GM19395 (cell line): ENCODE results near the gene TIGAR.
A peak's percentile ranks its signal among the peaks of the same experiment; 100 is the strongest.

Experiments
- ATAC-seq: cut with Tn5 transposase; IDR thresholded peaks from one replicate; pipeline ENCODE4 v1.9.1; 2021; ENCODE audit warnings: mild to moderate bottlenecking, moderate library complexity; ENCODE audit not compliant: unreplicated experiment

Gene TIGAR, protein sequence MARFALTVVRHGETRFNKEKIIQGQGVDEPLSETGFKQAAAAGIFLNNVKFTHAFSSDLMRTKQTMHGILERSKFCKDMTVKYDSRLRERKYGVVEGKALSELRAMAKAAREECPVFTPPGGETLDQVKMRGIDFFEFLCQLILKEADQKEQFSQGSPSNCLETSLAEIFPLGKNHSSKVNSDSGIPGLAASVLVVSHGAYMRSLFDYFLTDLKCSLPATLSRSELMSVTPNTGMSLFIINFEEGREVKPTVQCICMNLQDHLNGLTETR

DNA sequence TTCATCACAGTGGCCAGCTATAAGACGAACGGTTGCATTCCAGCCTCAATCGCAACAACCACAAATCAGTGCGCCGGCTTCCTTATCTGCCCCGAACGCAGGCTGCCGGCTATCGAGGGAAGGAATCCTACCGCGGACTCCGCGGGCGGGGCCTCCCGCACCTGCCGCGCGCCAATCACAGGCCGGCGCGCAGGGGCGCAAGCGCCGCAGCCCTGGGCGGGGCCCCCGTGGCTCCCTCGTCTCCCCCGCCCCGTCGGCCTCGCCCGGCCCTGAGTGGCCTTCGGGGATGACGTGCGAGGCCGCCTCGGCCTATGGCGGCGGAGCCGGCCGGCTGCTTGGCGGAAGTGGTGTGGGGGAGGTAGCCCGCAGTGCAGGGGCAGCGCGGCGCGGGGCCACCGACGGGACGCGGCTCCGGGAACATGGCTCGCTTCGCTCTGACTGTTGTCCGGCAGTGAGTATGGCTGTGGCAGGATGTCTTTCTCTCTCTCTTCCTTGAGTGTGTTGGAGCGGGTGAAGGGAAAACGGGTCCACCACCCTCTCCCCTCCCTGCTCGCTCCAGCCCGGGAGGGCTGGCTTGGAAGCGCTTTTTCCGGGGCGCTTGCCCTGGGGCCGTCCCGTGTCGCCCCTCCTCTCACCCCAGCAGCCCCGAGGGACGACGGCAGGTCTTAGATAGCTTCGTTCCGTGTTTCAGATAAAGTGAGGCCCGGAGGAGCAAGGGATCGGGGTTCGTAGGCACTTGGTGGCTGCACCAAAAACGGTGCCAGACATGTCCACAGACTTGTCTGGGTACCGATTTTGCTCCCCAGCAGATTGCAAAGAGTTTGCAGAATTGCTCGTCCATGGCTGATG is at the start of gene TIGAR:
TSS of gene TIGAR (plus strand) at position 361 of the 849 bp plus-strand sequence. CDS start at position 420, 59 bp downstream.
- peak; percentile 94 for ATAC-seq

DNA sequence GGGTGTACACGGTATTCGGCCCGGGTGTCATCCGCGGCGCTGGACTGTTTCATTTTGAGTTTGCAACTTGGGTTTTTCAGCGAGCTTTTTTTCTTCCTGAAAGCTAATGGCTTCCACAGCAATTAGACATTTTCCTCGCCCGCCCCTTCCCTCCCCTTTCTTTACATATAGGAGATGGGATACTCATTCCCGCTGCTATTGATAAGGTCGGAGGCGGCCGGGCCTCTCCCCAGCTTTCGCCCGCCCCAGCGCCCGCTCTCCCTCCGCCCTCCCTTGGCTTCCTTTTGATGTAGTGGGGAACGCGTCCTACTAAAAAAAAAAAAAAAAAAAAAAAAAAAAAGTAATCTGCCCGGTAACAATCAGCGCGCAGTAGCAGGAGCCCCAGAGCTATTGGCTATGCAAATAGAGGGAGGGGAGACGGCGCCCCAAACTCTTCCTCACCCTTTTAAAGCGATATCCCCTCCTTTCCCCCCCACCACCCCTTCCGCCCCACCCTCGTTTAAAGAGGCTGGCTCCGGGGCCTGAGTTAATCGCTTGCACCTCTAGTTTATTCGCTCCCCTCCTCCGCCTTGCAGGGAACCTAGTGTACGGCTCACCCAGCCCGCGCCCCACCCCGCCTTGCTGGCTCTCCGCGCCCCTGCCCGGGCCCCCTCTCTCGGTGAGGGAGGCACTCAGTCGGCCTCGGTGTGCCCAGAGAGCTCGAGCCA is 49.1 kb upstream of the TIGAR start:
- ATAC-seq = peak; percentile 42

DNA sequence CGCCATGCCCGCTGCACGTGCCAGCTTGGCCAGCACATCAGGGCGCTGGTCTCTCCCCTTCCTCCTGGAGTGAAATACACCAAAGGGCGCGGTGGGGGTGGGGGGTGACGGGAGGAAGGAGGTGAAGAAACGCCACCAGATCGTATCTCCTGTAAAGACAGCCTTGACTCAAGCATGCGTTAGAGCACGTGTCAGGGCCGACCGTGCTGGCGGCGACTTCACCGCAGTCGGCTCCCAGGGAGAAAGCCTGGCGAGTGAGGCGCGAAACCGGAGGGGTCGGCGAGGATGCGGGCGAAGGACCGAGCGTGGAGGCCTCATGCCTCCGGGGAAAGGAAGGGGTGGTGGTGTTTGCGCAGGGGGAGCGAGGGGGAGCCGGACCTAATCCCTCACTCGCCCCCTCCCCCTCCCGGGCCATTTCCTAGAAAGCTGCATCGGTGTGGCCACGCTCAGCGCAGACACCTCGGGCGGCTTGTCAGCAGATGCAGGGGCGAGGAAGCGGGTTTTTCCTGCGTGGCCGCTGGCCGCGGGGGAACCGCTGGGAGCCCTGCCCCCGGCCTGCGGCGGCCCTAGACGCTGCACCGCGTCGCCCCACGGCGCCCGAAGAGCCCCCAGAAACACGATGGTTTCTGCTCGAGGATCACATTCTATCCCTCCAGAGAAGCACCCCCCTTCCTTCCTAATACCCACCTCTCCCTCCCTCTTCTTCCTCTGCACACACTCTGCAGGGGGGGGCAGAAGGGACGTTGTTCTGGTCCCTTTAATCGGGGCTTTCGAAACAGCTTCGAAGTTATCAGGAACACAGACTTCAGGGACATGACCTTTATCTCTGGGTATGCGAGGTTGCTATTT is 48.4 kb upstream of the TIGAR start:
- peak; percentile 9 for ATAC-seq

DNA sequence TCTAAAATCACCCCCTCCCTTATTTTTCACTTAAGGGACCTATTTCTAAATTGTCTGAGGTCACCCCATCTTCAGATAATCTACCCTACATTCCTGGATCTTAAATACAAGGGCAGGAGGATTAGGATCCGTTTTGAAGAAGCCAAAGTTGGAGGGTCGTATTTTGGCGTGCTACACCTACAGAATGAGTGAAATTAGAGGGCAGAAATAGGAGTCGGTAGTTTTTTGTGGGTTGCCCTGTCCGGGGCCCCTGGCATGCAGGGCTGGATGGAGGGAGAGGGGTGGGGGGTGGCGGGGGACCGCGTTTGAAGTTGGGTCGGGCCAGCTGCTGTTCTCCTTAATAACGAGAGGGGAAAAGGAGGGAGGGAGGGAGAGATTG is 47.8 kb upstream of the TIGAR start:
- ATAC-seq = no peak

DNA sequence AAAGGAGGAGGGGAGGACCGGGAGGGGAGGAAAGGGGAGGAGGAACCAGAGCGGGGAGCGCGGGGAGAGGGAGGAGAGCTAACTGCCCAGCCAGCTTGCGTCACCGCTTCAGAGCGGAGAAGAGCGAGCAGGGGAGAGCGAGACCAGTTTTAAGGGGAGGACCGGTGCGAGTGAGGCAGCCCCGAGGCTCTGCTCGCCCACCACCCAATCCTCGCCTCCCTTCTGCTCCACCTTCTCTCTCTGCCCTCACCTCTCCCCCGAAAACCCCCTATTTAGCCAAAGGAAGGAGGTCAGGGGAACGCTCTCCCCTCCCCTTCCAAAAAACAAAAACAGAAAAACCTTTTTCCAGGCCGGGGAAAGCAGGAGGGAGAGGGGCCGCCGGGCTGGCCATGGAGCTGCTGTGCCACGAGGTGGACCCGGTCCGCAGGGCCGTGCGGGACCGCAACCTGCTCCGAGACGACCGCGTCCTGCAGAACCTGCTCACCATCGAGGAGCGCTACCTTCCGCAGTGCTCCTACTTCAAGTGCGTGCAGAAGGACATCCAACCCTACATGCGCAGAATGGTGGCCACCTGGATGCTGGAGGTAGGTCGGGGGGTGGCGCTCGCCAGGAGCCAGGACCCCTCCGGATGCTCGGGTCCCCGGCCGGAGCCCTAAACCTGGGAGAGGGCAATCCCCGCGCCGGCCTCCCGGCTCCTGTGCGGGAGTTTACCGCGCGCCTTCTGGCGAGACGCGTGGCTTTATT is 47.2 kb upstream of the TIGAR start, which contains the start of gene CCND2:
TSS of gene CCND2 (plus strand) at position 111 of the 744 bp plus-strand sequence. CDS start at position 390, 279 bp downstream.
- peak; percentile 26 for ATAC-seq

DNA sequence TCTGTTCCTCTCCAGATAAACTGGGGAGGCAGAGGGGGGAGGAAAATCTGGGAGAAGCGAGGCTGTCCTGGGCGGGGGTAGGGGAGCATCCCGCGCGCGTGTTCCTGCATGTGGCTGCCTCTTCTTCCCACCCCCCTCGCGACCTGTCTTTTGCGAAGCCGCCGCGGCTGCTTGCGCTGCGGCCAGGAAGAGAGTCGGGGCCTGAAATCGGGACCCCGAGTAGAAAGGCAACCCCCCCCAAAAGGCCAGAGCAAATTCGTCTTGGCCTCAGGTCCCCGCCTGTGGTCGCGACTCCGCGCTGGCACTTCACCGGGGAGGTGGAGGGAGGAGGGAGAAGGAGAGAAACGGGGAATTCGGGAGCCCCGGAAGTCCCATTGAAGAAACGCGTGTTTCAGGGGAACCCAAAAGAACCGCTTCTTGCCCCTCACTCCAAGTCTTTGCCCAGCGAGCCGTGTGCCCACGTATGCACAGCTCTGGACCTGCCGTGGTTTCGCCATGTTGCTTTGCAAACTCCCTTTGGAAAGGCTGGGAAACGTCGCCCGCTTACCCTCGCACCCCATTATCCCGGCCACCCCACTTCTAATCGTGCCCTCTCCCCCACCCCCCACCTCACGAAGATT is 46.5 kb upstream of the TIGAR start:
- no peak for ATAC-seq

DNA sequence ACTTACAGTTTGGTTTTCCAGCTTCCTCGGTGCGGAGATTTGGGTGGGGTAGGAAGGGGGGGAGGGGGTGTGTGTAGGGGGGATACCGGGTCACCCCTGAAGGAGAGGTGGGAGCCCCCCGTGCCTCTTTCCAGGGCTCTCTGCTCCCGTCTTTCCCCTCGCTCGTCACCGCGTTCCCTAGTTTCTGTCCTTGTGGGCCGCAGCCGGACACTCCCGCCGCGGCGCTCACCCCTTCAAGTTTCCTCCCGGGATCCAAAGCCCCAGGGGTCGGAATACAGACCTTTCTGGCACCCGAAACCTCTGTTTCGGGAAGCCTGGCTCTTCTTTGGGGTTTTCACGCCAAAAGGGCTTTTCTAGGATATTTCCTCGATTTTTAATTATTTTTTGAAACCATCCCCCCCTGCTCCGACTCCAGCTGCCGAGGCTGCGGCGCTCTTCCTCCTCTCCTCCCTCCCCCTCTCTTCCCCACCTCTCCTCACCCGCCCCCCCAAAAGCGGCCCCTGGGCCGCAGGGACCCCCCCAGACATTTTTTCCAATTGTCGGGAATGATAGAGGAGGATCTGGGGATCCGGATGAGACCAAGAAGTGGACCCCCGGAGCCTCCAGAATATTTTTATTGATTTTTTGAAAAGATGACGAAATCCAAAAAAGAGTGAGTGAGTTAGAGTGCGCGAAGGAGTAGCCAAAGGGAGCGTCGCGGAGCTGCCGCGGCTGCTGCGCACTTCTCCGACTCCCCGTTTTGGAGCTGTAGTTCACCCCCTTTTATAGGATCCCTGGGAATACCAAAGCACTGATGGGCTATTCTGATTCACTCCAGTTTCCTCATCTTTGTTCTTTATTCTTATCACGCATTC is 45.8 kb upstream of the TIGAR start:
- no peak for ATAC-seq

DNA sequence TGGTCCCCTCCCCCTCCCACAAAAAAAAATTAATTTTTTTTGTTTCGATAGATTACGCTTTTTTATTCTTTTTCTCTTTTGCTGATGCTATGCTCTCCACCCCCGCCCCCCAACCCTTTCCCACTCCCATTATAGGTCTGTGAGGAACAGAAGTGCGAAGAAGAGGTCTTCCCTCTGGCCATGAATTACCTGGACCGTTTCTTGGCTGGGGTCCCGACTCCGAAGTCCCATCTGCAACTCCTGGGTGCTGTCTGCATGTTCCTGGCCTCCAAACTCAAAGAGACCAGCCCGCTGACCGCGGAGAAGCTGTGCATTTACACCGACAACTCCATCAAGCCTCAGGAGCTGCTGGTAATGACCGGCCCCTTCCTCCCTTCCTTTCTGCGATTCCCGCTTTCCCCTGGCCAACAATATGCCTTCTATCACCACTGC is 45.1 kb upstream of the TIGAR start:
- ATAC-seq = no peak

DNA sequence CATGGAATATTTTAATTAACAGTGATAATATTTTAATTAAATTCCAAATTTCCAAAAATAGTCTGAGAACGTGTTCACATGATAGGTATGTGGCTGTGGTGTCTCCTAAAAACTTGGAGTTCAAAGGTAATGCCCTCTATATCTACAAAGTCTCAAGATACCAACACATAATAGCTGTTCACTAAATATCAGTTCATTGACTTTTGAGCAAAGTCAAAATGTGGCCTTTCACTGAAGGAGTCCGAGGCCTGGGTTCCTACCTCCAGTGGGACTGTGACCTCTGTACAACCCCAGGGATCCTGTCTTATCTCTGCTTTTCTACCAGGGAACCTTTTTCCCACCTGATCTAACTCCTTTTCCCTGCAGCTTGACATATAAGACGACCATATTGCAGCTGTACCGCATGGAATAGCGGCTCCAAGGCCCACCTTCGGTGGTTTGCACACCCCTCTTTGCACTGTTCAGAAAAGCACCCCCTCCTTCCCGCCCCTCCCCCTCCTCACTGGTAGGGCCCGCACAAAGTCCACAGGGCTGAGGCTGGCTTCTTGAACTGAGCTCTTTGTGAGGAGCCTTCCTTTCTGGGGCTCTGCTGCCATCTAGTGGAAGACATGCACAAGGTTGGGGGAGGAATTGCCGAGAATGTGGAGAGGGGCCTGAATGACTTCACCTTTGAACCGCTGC is 44.3 kb upstream of the TIGAR start:
- ATAC-seq = peak; percentile 44

DNA sequence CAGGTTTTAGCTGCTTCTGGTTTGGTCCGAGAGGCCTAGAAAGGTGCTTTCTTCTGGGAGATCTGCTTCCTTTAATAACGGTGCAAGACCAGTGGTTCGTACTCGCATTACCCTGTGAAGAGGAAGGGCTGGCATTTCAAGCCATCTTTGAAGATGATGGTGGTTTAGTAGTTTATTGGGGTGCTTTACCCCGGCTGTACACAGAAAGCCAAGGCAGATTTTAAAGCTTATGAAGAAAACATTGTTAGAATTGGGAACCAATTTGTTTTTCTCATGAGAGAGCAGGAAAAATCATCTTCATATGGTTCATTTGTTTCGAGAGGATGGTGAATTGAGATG is 43.8 kb upstream of the TIGAR start:
- no peak for ATAC-seq

DNA sequence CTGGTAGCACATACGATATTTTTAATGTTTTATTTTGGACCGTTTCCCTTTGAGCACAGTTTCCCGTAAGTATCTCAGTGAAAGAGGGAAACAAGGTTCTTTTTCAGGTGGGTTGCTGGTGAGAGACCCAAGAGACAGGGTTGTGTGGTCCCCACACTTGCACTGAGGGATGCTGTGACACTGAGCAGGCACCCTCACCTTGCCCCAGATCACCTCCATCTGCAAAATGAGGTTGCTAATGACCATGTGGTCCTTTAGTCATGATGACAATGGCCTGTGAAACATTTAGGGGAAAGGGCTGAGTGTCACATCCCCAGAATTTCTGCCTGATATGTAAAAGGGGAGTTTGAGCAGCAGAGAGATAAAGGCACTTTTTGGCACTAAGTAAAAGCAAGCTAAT is 43.2 kb upstream of the TIGAR start:
- ATAC-seq = no peak

DNA sequence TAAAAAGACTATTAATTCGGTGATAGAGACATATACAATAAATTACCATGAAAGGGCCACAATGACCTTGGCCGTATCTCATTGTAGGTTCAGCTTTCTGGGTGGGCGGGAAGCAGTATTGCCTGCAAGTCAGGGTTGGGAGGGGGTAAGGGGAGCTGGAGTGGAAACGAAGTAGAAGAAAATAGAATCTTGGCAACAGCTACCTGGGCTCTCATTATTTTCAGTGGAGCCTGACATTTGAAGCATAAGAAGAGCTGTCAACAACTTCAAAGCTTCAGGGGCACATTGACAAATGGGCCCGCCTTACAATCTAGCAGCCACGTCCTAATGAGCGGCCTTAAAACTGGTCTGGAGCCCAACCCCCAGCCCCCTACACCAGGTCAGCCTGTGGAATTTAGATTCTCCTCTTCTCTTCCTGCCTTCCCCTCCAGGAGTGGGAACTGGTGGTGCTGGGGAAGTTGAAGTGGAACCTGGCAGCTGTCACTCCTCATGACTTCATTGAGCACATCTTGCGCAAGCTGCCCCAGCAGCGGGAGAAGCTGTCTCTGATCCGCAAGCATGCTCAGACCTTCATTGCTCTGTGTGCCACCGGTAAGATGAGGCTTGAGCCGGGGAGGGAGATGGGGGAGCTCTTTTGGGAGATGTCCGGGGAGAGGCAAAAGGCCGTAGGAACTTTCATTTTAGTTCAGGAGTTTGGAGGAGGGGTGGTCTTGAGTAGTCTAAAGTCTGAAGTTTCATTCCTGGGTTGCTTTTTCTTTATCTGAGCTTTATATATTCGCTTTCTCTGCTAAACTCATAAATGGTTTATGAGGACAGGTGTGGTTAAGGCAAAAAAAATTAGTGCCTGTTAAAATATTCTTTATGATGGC is 42.5 kb upstream of the TIGAR start:
- no peak for ATAC-seq

DNA sequence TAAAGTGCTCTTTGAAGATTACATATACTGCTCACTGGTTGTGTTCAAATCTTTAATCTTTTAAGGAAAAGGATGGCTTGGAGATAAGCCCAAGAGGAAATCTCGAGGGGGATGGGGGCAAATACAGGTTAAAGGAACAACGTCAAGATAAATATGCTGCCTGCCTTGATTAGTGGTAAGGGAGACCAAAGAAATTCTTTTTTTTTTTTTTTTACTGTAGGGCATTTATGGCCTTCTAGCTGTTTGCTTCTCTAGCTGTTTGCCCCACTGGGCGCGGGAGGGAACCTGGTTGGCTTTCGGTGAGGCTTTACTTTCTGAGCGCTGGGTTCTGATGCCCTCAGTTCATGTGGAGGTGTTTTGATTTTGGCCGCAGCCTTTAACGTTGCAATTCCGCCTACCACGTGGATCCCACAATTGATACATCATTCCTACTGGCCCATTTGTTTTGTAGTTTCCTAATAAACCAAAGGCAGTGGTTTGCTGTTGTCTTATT is 41.8 kb upstream of the TIGAR start:
- ATAC-seq = no peak

DNA sequence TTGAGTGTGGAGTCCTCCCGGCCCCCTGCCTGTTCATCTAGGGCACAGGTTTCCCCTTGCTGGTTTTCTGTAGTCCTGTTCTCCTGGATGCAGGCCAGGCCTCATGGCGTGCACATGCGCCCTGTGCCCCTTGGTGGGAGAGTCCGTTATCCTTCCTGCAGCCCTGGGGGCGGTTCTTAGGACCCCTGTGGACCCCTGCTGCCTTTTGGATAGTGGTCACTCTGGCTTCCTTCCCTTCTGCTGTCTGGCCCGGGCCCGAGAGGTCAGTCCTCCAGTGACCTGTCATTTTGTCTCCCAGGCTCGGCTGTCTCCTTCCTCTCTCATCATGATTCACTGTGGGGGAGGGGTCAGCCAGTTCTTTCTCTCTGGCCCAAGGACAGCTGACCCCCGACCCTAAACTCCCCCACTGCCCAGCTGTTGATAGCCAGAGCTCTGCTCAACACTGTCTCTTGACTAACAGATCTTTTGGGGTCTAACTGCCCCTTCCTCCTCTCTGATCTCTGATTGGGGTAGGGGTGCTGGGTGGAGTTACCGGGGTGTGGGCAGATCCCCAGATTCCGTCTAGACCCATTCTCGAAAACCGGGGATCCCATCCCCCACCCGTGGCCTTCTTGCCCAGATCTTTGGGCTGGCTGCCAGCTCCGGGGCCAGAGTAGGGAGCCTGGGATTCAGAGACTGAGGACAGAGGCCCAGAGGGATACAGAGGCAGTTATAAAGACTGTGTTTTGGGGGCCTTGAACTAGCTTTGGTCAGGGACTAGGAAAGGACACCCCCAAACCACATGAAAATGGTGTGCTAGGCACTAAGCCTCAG is 40.5 kb upstream of the TIGAR start:
- no peak for ATAC-seq

DNA sequence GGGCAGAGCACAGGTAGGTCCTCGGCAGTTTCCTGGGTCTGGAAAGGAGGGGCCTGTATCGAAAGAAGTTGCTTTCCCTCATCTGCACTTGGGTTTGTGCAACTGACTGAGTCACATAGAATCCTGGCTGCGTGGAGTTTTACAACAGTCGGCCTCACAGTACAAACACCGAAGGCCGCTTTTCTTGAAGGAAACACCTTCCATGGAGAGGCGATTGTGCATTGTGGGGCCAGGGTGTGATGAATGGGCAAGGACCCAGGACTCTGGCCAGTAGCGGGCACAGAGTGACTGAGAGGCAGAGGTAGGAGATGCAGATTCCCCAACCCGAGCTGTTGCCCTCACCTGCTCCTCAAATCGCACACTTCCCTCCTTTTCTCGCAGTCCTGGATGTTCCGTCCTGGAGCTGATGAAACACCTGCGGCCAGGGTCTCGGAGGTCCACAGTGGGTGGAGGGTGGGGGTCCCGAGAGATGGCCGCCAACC is 39.8 kb upstream of the TIGAR start:
- no peak for ATAC-seq
